Measurements from ENCODE around the gene ZNF135. TPM values are rescaled to one million over a fixed set of nuclear protein-coding genes. Genes with fewer than 3 reads are reported as not detected.

ZNF135 gene
- total RNA-seq, 1 donor from 2014 or later = 0.46 TPM

DNA sequence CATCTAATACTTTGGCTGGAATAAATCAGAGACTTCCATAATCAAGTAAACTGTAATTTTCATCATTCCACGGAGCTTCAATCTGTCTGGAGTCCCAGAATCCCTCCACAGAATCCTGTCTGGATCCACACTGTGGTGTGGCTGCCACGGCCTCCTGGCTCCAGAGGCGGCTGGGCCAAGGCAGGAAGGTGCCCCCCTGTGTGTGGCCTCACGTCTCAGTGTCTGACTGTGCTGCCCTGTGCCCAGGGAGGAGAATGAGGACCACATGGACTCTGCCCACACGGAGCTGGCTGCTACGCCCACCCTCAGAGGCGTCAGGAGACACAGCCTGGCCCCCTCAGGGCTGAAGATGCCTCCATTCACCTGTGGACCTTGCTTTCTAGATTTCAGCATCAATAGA, 12.2 kb upstream of the ZNF135 start:
- no peak for DNase-seq (ENCODE audit: low read depth, low spot score)

- no peak for DNase-seq (ENCODE audit: low read depth, low spot score)
Measured at GRCh38 chr19:58047672-58048071, 11.4 kb upstream of the ZNF135 start.

- no peak for DNase-seq (ENCODE audit: low read depth, low spot score)
Measured at GRCh38 chr19:58052256-58052655, 6.8 kb upstream of the ZNF135 start.

GRCh38 chr19:58053480-58054156, 5.5 kb upstream of the ZNF135 start:
- DNase-seq (ENCODE audit: low read depth, low spot score) = no peak

DNA sequence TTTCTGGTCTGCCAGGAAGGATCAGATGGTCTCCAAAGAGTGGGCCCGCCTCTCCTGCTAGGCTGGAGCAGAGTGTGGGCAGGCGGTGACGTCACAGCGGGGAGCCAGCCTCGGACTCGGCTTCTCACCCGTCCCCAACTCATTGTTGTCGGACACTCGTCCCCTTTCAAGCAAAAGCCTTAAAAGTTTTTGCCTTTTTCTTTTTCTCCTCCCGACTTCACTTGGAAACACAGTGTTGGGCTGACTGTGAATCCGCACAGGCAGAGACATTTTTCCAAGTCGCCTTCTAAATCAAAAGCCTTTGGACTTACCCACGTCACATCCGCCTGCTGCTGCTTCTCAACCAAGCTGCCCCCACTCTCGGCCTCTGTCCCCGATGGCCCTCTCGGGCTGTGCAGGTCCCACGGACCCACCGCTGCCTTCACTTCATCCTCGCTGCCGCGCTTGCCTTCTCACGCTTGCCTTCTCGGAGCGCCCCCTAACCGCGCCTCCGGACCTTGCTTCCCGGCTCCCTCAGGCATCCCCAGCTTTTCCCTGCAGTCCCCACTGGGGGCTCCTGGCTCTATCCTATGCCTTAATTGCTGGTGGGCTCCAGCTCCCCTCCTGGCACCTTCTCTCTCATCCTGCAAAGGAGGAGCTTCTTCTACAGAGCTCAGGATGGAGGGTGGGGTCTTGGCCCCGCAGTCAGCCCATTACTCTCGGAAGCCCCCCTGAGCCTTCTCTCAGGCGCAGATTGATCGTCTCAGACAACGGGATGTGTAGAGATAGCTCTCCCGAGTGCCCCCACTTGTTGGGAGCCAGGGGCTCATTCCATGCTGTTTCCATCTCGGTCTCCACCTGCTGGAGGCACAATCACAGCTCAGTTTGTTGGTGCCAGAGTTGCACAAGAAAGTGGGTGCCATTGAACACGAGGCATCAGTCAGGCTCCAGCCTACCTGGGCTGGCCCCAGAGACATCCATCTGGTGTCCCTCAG, 3.9 kb upstream of the ZNF135 start:
- DNase-seq (ENCODE audit: low read depth, low spot score) = no peak

DNA sequence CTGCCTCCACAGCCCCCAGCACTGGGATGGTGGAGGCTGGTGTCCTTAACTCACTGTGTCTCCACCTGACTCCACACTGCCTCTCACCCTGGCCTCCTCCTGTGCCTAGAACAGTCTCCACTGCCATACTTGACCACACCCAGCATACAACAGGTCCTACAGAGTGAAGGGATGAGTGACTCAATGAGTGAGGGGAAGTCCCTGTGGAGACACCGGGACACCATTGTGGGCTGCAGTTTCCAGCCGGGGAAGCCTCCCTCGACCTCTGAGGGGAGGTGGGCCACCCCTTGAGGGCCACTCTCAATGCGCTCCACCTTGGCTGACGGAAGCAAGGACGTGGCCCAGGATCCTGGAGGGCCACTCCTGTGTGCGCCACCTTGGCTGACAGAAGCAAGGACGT, 2.8 kb upstream of the ZNF135 start:
- no peak for DNase-seq (ENCODE audit: low read depth, low spot score)

DNA sequence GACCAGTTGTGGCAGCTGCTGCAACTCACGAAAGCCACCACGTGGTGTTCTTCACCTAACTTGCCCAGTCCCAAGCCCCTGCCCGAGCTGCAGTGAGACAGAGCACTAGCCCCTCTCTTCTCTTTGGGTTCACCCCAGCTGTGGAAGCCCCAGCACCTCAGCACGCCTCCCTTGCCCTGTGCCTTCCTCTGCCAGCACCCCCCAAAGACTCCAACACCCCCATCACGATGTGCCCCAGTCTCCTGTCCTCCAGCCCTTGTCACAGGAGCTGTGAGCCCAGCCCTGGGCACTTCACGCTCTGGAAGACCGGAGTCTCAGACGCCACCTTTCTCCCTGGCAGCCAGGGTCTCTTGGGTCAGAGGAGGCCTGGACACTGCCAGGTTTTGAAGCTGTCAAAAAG, 2.2 kb upstream of the ZNF135 start:
- no peak for DNase-seq (ENCODE audit: low read depth, low spot score)

DNA sequence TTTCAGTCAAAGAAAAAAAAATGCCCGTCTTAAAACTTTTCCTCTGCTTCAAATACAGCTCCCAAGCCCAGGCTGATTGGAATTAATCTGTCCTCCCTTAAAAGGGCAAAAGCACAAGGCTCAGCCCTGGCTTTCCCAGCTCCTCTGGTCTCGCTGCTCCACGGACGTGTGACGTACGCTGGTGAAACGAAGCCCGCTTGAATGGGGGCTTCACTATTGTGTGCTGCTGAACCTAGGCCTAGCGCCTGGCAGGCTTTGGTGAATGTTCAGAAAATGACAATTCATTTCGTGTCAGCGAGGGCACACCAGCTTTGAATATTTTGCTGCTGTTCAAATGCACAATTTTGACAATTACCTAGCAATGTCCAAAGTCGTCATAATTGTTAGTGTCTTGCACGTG, 615 bp upstream of the ZNF135 start:
- DNase-seq (ENCODE audit: low read depth, low spot score) = no peak

- DNase-seq (ENCODE audit: low read depth, low spot score) = no peak
Measured at GRCh38 chr19:58059671-58060078, 593 bp downstream of the ZNF135 start.

DNA sequence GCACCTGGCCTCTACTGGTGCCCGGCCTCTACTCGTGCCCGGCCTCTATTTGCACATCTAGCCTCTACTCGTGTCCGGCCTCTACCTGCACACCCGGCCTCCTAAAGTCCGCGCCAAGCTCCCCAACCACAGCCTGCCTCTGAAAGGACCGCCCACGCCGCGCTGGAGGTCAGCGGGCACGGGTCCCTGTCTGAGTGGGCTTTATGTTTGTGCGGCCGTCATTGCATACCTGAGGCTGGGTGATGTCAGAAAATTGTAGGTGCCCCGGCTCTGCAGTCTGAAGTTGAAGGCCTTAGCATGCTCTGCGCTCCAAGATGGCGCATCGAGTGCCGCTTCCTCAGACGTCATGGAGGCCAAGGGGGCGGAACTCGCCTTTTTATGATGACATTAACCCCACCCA, 1.1 kb downstream of the ZNF135 start:
- DNase-seq (ENCODE audit: low read depth, low spot score) = no peak

DNA sequence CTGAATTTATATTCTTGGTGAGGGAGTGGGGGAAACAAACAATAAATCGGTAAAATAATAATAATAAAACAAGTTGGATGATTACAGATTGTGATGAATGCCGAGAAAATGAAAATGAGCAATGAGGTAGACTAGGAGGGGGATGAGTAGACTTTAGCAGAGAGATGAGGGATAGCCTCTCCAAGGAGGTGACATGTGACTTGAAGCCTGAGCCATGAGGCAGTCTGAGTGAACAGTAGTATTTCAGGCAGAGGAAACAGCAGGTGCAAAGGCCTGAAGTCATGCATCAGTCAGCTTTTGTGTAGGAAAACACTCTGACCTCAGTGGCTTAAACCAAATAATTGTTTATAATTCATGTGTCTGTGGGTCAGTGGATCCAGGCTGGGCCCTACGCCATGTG, 4.6 kb downstream of the ZNF135 start:
- DNase-seq (ENCODE audit: low read depth, low spot score) = no peak

DNA sequence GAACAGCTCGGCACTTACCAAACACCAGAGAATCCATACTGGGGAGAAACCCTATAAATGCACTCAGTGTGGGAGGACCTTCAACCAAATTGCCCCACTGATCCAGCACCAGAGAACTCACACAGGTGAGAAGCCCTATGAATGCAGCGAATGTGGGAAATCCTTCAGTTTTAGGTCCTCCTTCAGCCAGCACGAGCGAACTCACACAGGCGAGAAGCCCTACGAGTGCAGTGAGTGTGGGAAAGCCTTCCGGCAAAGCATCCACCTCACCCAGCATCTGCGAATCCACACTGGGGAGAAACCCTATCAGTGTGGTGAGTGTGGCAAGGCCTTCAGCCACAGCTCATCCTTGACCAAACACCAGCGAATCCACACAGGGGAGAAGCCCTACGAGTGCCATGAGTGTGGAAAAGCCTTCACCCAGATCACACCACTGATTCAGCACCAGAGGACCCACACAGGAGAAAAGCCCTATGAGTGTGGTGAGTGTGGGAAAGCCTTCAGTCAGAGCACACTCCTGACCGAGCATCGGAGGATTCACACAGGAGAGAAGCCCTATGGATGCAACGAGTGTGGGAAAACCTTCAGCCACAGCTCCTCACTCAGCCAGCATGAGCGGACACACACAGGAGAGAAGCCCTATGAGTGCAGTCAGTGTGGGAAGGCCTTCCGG, 8.3 kb downstream of the ZNF135 start:
- no peak for DNase-seq (ENCODE audit: low read depth, low spot score)

- no peak for DNase-seq (ENCODE audit: low read depth, low spot score)
Measured at GRCh38 chr19:58079792-58080191, 20.7 kb downstream of the ZNF135 start.

- DNase-seq (ENCODE audit: low read depth, low spot score) = no peak
Measured at GRCh38 chr19:58083021-58083420, 23.9 kb downstream of the ZNF135 start.

DNA sequence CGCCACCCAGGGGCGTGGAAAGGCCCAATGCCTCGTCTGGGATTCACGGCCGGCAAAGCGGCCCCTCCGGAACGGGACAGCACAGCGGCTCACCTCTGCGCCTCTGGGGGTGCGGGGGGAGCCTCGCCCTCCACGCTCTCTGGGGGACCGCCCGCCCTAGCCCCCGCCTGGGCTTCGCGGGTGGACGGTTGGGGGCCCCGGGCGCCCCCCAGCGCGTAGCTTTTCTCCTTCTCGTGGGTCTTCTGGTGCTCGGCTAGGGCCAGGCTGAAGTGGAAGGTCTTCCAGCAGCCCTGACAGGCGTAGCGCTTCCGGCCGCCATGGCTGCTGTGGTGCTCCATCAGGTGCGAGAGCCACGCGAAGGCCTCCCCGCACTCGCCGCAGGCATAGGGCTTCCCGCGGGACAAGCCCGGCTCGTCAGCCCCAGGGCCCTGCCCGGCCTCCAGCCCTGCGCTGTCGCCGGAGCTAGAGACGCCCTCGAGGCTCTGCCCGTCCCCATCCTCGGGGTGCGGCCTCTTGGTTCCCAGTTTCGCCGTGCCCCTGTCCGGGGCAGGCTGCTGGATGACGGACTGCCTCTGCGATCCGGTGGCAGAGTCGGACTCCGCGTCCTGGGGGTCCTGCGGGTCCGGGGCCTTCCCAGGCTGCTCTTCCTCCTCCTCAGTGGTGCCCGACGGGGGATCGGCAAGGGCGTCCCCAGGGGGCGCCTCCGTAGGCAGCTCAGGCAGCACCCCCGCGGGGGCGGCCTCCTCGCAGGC, 25.7 kb downstream of the ZNF135 start:
- DNase-seq (ENCODE audit: low read depth, low spot score) = no peak

- no peak for DNase-seq (ENCODE audit: low read depth, low spot score)
Measured at GRCh38 chr19:58085348-58085875, 26.3 kb downstream of the ZNF135 start.

DNA sequence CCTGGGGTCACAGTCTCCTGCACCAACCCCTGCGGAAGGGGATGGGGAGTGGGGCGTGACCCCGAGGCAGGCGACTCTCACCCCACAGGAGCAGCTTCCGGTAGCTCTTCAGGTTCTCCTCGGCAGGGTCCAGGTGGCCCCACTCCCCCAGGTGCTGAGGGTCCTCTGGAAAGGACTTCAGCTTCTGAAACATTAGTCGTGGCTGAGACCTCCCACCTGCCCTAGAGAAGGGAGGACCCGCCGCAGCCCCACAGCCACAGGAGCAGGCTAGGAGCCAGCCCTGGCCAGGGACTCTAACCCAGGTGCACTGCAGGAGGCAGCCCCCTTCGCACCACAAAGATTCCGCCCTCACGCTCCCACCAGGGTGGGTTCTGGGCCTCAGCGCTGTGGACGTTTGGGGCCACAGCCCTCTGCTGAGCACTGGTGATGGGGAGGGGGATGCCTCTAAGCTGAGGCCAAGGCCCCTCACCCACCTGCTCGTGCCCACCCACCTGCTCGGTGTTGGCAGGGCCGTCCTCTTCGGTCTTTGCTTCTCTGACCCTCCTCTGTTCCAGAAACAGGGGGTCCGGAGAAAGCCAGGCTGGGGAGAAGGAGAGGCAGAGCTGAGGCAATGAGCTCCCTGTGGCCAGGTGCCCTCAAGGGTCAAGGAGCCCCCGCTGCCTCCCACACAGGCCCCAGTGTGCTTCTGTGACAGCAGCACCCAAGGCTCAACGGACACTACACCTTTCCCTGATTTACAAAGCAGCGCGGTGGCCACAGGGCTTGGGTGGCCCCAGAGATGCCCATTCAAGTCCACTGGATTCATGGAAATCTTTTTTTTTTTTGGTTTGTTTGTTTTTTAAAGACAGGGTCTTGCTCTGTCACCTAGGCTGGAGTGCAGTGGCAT, 28.0 kb downstream of the ZNF135 start:
- DNase-seq (ENCODE audit: low read depth, low spot score) = no peak

GRCh38 chr19:58088521-58089052, 29.5 kb downstream of the ZNF135 start:
- DNase-seq (ENCODE audit: low read depth, low spot score) = no peak

- no peak for DNase-seq (ENCODE audit: low read depth, low spot score)
Measured at GRCh38 chr19:58089846-58090245, 30.8 kb downstream of the ZNF135 start.

Measured in pulmonary artery endothelial cell (primary cell).